HG03457 (cell line): ENCODE measurements around the gene MYO1E.
"Not testable (repeated sequence)": the region's sequence is repeated elsewhere in the genome, so short reads cannot be mapped to it uniquely, and the experiment has no call there.

Experiments used
- ATAC-seq: cut with Tn5 transposase; IDR thresholded peaks from one replicate; pipeline ENCODE4 v1.9.1; 2021; ENCODE audit warnings: moderate number of reproducible peaks; ENCODE audit not compliant: unreplicated experiment

MYO1E gene

DNA sequence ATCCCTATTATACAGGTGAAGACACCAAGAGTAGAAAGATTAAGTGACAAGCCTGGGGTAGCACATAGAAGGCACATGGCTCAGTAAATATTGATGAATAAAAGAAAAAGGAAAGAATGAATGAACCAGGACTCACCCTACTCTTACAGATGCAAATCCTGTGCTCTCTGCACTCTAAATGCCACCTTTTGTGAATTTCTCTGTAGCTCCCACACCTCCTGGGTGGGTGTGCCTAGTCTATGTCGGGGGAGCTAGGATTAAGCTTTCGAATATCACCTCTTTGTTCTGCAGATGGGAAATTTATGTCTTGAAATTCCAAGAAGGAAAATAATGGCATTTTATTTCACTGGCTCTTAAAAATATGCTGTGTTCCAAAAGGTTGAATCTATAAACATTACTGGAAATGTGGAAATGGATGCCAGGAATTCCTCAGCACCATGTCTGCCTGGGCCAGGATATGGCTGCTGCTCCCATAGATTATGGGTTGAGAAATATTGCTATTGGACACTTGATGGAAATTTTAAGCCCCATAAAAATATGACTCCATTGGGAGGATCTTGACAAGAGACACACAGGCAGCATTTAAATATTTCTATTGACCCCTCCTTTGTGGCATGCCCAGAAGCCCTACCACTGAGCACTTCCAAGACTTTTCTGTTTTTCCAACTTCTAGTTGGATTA is 224.4 kb downstream of the MYO1E start:
- ATAC-seq = no peak

DNA sequence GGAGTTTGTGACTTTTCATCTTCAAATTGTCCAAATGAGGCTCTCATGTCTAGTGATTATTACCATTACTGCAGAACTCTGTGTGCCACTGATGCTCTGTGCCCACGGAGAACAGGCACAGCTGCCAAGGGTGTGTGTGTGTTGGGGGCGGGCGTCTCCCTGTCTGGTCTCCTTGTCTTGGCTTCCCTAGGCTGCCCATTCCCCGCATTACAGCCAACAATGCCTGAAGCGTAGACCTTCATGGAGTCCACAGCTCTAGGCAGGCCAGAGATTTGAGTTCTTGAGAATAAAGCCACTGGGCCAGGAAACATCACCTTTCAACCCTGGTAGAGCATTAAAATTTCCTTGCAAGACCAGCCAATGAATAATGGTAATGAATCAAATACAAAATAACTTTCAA is 225.0 kb downstream of the MYO1E start:
- ATAC-seq = no peak

DNA sequence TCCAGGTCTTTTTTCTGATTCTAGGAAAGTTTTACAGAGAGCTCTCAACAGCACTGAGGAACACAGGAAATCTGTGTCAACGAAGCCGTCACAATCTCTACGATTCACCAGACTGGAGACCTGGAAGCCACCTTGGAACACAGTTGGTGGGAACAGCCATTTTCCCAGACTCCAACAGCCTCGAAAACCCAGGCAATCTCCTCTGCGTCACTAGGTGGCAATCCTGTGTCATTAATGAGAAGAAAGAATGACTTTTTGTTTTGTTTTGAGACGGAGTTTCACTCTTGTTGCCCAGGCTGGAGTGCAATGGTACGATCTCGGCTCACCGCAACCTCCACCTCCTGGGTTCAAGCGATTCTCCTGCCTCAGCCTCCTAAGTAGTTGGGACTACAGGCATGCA is 228.1 kb downstream of the MYO1E start:
- not testable (repeated sequence) for ATAC-seq

DNA sequence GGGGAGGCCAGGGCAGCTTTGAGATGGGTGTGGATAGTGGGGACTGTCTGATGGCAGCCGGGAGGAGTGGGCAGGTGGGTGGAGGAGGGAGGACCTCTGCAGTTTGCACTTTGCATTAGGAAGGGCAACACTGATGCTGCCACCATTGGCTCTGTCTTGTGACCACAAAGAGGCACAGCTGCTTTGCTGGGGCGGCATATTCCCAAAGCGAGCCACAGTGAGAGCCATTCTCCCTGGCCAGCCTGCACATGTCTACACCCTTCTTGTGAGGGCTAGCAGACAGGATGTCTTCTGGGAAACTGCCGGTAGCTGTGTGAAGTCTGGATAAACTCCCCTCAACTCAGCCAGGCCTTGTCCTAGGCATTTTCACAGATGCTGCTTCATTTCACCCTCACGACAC is 229.4 kb downstream of the MYO1E start:
- ATAC-seq = no peak

DNA sequence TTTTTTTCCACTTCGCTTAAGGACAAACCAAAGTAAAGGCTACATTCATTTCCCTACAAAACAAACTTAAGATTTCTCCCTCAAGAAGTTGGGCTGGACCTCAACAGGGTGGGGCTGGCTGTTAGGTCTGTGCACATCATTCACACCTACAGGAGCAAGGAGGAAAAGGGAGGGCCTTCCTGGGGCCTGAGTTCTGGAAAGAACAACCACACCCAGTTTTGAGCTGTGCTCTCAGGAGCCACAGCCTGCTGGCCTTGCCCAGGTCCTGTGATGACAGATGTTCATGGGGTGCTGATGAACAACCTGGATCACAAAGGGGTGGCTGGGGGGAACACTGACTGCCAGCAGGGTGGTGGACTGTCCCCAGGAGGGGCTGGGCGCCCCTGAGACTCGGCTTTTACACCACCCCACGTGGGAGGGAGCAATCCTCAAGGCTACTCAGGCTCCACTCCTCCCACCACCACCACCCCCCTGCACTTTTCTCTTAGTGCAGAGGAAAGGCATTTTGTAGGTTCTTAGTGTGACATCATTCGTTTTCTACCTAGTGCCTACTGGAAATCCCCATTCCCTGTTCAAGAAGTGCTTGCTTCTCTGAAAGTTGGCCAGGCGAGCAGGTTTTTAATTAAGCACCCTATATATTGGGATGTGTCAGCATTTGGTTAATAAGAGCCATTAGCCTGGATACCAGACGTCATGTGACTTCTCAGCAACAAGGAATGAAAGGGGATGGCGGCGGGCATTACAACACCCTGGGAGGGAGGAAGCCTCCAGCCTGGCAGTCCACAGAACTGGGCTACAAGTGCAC is 232.0 kb downstream of the MYO1E start:
- ATAC-seq = no peak

DNA sequence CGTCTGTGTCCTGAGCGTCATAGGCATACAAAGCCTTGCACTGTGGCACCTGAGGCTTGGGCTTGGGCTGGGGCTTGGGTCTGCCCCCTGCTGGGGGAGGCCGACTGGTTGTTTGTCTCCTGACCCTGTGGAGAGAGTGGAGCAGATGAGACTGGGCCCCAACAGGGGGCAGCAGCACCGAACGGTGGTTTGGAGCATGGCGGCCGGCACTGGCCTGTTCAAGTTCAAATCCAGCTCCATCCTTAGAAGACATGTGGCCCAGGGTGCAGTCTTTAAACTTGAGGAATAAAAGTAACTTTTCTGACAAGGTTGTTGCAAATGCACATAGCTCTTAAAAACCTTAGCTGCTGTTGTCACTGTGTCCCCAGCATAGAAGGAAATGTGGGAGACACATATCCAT is 234.4 kb downstream of the MYO1E start:
- ATAC-seq = no peak

DNA sequence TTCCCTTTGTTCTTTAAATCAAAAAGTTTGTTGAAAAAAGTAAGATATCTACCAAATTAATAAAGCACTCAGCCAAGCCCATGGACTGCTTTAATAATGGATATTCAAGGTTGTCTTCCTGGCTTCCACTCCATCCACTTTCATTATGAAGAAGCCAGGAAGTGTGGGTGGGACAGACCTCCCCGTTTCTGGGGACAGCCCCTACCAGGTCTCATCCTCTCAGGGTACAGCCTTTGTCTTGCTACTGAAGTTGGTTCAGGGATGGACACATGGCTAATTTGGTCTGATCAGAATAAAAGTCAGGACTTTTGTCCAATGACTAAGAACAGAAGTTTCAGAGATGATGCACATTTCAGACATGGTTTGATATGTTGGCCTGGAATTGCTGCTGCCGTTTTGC is 235.1 kb downstream of the MYO1E start:
- ATAC-seq = no peak

DNA sequence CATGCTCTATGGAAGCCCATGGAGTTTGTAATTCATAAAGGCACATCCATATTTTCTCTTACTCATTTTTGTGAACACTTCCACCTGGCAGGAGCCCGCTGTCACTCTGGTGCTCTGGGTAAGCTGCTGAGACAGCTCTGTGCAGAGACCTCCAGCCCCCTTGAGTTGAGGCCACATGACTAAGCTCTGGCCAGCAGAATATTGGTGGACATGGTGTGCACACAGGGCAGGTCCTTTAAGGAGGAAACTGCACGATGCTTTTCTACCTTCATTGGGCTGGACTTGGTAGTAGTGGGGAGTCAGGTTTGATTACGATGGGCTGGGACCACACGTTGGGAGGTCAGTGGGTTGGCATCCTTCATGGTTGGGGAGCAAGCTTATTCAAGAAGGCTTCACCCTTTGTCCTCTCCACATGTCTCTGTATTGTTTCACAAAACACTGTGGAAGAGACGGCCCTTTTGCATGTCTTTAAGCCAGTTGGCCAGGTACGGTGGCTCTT is 238.7 kb downstream of the MYO1E start:
- no peak for ATAC-seq

DNA sequence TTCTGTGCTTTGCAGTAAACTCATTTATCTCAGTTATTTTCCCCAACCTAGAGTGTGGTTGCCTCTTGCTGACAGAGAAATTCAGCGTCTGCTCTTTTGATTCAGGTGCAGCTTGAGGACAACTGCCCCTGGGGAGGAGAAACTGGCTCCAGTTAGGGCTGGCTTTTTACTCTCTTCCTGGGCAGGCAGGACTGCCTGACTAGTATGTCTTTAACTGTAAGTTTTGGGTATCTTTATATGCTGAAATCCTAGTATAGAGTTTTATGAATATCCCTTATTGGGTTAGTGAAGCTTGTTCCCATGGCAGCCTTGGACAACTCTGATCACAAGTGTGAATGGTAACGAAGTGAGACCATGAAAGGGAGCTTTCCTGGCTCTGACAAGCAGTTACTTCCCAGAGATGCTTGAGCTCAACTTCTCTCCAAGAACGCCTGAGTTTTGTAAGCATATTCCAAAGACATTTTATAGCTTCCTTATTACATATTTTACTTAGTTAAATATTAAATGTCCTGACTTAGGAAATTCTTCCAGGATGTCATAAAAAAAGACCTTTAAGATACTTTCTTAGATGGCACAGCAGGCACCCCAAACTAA is 240.6 kb downstream of the MYO1E start:
- ATAC-seq = no peak

DNA sequence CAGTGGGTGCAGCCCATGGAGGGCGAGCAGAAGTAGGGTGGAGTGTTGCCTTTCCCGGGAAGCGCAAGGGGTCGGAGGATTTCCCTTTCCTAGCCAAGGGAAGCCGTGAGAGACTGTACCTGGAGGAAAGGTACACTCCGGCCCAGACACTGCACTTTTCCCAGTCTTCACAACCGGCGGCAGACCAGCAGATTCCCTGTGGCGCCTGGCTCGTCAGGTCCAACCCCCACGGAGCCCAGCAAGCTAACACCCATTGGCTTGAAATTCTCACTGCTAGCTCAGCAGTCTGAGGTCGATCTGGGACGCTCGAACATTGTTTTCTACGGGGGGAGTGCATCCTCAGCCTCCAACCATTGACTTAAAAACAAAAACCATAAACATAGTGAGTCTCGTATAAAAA is 241.2 kb downstream of the MYO1E start:
- no peak for ATAC-seq

DNA sequence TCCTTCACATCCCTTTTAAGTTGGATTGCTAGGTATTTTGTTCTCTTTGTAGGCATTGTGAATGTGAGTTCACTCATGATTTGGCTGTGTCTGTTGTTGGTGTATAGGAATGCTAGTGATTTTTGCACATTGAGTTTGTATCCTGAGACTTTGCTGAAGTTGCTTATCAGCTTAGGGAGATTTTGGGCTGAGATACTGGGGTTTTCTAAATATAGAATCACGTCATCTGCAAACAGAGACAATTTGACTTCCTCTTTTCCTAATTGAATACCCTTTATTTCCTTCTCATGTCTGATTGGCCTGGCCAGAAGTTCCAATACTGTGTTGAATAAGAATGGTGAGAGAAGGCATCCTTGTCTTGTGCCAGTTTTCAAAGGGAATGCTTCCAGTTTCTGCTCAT is 245.4 kb downstream of the MYO1E start:
- not testable (repeated sequence) for ATAC-seq

DNA sequence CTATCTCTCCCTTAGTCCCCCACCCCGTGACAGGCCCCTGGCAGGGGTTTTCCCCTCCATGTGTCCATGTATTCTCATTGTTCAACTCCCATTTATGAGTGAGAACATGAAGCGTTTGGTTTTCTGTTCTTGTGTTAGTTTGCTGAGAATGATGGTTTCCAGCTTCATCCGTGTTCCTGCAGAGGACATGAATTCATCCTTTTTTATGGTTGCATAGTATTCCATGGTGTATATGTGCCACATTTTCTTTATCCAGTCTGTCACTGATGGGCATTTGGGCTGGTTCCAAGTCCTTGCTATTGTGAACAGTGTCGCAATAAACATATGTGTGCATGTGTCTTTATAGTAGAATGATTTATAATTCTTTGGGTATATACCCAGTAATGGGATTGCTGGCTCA is 247.0 kb downstream of the MYO1E start:
- not testable (repeated sequence) for ATAC-seq

DNA sequence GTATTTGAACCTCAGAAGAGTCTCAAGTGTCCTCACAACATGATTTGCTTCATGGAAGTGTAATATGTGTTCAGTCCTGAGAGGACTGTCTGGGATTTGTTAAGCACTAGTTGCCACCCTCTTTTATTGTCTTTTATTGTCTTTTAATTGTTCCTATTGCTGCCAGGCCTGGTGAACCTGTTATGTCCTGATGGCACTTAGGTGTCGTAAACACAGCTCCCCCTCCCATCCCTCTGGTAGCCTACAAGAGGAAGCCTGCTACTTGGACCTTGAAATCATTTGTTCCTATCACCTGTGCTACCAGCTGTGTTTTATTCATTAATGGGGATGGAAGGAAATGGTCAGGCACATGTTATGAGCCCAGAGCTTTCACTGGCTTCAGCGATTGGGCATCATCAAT is 248.4 kb downstream of the MYO1E start:
- ATAC-seq = no peak

DNA sequence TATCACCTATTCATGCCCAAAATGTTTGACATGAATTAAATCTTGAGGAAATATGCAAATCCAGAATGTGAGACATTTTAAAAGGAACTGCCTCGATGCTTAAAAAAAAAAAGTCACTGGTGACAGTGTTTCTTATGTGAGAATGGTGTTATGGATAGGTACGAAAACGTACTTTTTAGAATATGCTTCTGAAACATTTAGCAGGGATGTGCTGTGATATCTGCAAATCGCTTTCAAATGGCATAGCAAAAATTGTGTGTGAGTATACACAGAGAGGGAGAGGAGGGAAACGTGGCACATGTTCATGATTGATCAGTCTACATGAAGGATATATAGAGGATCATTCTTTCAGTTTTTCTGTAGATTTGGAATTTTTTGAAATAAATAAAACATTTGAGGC is 251.7 kb downstream of the MYO1E start:
- no peak for ATAC-seq

DNA sequence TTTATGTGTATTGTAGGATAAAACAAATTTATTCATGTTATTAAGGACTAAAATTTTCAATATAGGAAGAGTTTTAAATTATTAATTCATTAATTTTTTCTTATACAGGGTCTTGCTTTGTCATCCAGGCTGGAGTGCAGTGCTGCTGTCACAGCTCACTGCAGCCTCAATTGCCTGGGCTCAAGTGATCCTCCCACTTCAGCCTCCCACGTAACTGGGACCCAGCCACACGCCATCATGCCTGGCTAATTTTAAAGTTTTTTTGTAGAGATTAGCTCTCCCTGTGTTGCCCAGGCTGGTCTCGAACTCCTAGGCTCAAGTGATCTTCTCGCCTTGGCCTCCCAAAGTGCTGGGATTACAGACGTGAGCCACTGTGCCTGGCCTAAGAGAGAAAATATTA is 253.0 kb downstream of the MYO1E start:
- ATAC-seq = no peak

DNA sequence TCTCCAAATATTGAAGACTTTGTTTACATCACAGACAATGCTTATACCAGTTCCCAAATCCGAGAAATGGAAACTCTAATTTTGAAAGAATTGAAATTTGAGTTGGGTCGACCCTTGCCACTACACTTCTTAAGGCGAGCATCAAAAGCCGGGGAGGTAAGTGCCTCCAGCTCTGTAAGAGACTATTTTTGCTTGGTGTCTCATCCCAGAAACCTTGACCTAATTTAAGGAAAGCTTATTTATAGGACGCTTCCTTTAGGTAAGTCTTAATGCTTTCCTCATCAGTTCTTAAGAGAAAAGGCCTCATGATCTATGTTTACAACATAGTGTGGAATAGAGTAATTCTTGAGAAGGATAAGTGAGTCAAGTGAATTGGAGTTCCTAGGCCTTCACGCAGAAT is 255.9 kb downstream of the MYO1E start:
- no peak for ATAC-seq

DNA sequence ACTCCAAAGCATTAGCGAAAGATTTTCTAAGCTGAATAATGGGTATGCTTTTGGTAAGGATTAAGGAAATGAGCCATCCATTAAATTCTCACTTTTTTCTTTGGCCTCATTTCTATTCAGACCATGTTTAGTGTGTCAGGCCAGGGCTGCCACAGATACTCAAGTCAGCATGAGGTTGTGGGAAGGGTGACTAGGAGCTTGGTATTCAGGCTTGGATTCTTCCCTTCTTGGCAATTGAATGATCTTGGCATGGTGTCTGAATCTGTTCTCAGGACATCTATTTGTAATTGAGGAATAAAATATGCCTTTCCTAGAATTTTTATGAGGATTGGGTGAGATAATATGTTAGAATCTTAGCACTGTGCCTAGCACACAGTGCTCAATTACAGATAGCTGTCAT is 256.5 kb downstream of the MYO1E start:
- no peak for ATAC-seq

DNA sequence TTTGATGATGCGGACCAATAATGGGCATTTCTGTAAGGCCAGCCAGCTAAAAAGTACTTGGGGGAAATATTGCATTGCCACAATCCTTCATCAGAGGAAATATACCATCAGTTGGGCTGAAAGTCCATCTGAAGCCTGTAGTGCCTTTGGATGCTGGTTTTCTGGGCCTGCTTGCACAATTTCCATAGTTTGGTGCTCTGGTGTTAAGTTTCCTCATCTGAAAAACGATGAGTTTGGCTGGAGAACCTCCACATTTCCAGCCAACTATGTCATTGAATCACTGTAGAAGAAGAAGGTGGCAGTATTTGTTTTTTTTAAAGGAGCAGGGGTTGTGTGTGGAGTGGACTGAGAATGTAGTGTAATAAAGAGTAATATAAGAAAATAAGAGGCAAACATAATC is 257.6 kb downstream of the MYO1E start:
- ATAC-seq = no peak

DNA sequence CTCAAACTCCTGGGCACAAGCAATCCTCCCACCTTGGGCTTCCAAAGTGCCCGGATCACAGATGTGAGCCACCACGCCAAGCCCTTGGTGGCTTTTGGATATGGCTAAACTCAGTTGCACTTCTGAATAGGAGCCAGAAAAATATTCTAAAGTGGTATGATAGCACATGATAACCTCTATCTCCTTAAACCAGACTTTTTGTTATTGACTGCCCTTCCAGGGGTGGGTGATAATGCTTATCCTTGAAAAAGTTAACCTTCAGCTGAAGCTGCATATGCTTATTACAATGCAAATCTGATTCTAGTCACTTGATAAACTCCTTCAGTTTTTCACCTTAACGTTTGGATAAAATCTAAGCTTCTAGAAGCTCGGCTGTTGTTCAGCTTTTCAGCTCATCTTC is 261.4 kb downstream of the MYO1E start:
- ATAC-seq = no peak

DNA sequence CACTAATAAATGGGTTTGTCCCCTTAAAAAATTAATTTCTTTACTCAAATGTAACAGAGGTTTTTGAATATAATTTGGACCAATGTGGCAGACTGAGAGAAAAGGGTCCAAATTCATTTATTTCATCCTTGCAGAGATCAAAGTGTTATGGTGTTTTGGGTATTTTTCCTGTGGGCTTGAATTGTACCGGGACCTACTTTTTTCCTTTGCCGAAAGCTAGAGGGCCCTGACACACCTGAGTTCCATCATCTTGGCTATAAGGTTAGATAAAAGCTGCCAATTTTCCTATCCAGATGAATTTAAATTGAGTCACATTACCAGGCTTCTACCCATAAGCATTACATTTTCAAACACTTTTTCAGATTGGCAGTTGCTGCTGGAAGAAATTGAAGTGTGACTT is 266.8 kb downstream of the MYO1E start:
- no peak for ATAC-seq

DNA sequence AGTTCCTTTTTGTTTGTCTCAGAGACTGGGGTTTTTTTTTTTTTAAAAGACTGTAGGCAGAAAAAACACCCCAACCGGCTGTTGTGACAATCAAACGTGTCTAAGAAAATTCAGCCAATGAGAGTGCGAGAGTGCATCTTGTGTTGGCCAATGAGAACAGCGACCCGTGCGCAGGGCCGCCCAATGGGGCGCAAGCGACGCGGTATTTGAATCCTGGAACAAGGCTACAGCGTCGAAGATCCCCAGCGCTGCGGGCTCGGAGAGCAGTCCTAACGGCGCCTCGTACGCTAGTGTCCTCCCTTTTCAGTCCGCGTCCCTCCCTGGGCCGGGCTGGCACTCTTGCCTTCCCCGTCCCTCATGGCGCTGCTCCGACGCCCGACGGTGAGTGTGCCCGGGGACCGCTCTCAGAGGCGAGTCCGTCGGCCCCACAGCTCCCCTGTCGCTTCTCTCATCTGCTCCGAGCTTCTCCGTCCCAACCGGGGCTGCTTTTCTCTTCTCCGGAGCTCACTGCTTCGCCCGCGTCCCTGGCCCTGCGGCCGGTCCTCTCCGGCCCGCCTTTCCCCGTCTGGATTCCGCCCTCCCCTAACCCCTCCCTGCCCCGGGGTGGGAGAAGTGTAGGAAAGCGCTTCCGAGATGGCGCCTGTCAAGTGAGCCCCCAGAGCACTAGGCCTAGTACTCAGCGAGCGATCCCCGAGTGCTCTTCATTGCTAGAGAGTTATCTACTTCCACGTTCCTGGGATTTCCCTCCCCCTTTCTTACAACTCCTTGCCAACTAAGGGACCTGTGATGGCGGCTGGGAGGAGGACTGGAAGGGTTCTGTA is 267.5 kb downstream of the MYO1E start, which contains the start of gene CCNB2:
TSS of gene CCNB2 (plus strand) at position 235 of the 821 bp plus-strand sequence. CDS start at position 358, 123 bp downstream.
- peak; percentile 91 for ATAC-seq
